Keratinocyte (primary cell): ENCODE measurements around the gene GOLGA5. TPM values are rescaled to one million over a fixed set of nuclear protein-coding genes. Genes with fewer than 3 reads are reported as not detected.
"Not testable (repeated sequence)": the region's sequence is repeated elsewhere in the genome, so short reads cannot be mapped to it uniquely, and the experiment has no call there.

Experiments used
- DNase-seq: peaks from one replicate; pipeline ENCODE4 v3.0.0-alpha.2; 2011; ENCODE audit warnings: low read depth, missing footprints, low spot score
- FAIRE-seq: peaks from 2 replicates; lab custom pipeline; 2011; peaks lifted over from hg19 to GRCh38; lab: Jason Lieb, UNC
- H2AFZ ChIP-seq: 2 replicates; pipeline ENCODE4 v1.6.0; 2012; ENCODE audit warnings: low read length, control low read depth, inconsistent platforms; ENCODE audit not compliant: control insufficient read depth
- H3K27ac ChIP-seq: 2 replicates; pipeline ENCODE4 v1.5.1; 2011; ENCODE audit warnings: low read length; ENCODE audit not compliant: control insufficient read depth, insufficient read depth
- H3K27me3 ChIP-seq: 3 replicates; pipeline ENCODE4 v1.6.0; 2011; ENCODE audit warnings: low read length; ENCODE audit not compliant: control insufficient read depth, insufficient read depth; ENCODE audit errors: extremely low read depth
- H3K36me3 ChIP-seq, 2 experiments: 2 replicates in 1 of 2; 3 replicates in 1 of 2; pipeline ENCODE4 v1.5.1; 2011; ENCODE audit warnings: low read length in 2 of 2, mild to moderate bottlenecking in 1 of 2; ENCODE audit not compliant: control insufficient read depth in 2 of 2, insufficient read depth in 2 of 2; ENCODE audit errors: extremely low read depth in 1 of 2
- H3K4me1 ChIP-seq: 3 replicates; pipeline ENCODE4 v1.5.1; 2011; ENCODE audit warnings: low read length; ENCODE audit not compliant: control insufficient read depth, insufficient read depth; ENCODE audit errors: extremely low read depth
- H3K4me2 ChIP-seq: 3 replicates; pipeline ENCODE4 v1.6.0; 2011; ENCODE audit warnings: low read depth, low read length; ENCODE audit not compliant: control insufficient read depth, insufficient read depth; ENCODE audit errors: extremely low read depth
- H3K4me3 ChIP-seq, 3 experiments: fragments of 200-600 bp in 1 of 3; sonication (generic) in 1 of 3; 2 replicates in 2 of 3; 3 replicates in 1 of 3; pipeline ENCODE4 v1.5.1; 2011 to 2016; ENCODE audit warnings: low read length in 3 of 3, mild to moderate bottlenecking in 3 of 3, control low read depth in 2 of 3, inconsistent platforms in 1 of 3, low read depth in 1 of 3, mixed read lengths in 1 of 3, mixed run types in 1 of 3, moderate library complexity in 1 of 3; ENCODE audit not compliant: control insufficient read depth in 2 of 3, insufficient read depth in 2 of 3; ENCODE audit errors: extremely low read depth in 1 of 3
- H3K79me2 ChIP-seq: 2 replicates; pipeline ENCODE4 v1.6.0; 2012; ENCODE audit warnings: low read length; ENCODE audit not compliant: control insufficient read depth, insufficient read depth
- H3K9ac ChIP-seq: 3 replicates; pipeline ENCODE4 v1.6.0; 2011; ENCODE audit warnings: low read length; ENCODE audit not compliant: control insufficient read depth, insufficient read depth; ENCODE audit errors: extremely low read depth
- H3K9me1 ChIP-seq: 3 replicates; pipeline ENCODE4 v1.6.0; 2011; ENCODE audit warnings: low read length; ENCODE audit not compliant: control insufficient read depth, insufficient read depth; ENCODE audit errors: extremely low read depth
- H3K9me3 ChIP-seq: 2 replicates; pipeline ENCODE4 v1.5.1; 2012; ENCODE audit warnings: low read depth, low read length; ENCODE audit not compliant: control insufficient read depth
- H4K20me1 ChIP-seq: 3 replicates; pipeline ENCODE4 v1.6.0; 2011; ENCODE audit warnings: low read length; ENCODE audit not compliant: control insufficient read depth, insufficient read depth; ENCODE audit errors: extremely low read depth
- CTCF ChIP-seq, 3 experiments: IDR thresholded peaks in 1 of 3; conservative IDR thresholded peaks in 1 of 3; optimal IDR thresholded peaks in 1 of 3; 2 replicates in 2 of 3; 3 replicates in 1 of 3; pipeline versions ENCODE3 to v1.5.1; 2011; ENCODE audit warnings: low read length in 3 of 3, mild to moderate bottlenecking in 3 of 3, moderate library complexity in 2 of 3, control low read depth in 1 of 3, inconsistent platforms in 1 of 3; ENCODE audit not compliant: insufficient read depth in 2 of 3; ENCODE audit errors: extremely low read depth in 1 of 3
- EZH2 ChIP-seq: IDR thresholded peaks from one replicate; pipeline ENCODE4 v1.6.1; 2012; ENCODE audit warnings: inconsistent platforms, mild to moderate bottlenecking, low read length, moderate library complexity
- dilution Hi-C: fragments of 300-500 bp; cut with MboI; formaldehyde crosslinking; loops from one replicate; pipeline ENCODE4 v1.7.0; 2020; ENCODE audit warnings: low sequenced_read_pairs; ENCODE audit not compliant: extremely low pct_ligation_motif_present
- polyA plus RNA-seq, 5 experiments: library from polyadenylated mRNA; depleted of rRNA in 3 of 5; stranded (reverse) in 3 of 5; stranded (forward) in 1 of 5; unstranded in 1 of 5; fragments of >200 nt; gene quantifications; 1 replicate in 1 of 5; 2 replicates in 3 of 5; 3 replicates in 1 of 5; pipeline versions ENCODE4 v1.2.1 to v1.2.3, GENCODE V29; 2011 to 2012; ENCODE audit warnings: missing spikeins in 2 of 5, low read depth in 1 of 5, low replicate concordance in 1 of 5

GOLGA5 gene
- polyA plus RNA-seq, 1 donor (not counting 4 experiments of a cell fraction or from before 2014, with no cell fraction given) = 37.8 TPM

- H3K4me2 ChIP-seq, H4K20me1 ChIP-seq, H3K27ac ChIP-seq, H3K9me1 ChIP-seq, H3K79me2 ChIP-seq, DNase-seq, H3K9ac ChIP-seq, H3K4me3 ChIP-seq, H3K27me3 ChIP-seq, H3K9me3 ChIP-seq, FAIRE-seq, H2AFZ ChIP-seq, H3K4me1 ChIP-seq, dilution Hi-C loops: not testable (repeated sequence)
- peaks cover 11 to 16% of the 10 kb centered on the region in 2 experiments for H3K36me3 ChIP-seq
Measured at GRCh38 chr14:92820536-92820840, 26.4 kb downstream of the GOLGA5 start.

GRCh38 chr14:92830902-92831301 is 36.8 kb downstream of the GOLGA5 start:
- Histone ChIP-seq H4K20me1 (no peaks in the 10 kb centered on the region), H2AFZ (no peak overlapping the region), H3K27me3 (no peaks in the 10 kb centered on the region), H3K9me3 (no peaks in the 10 kb centered on the region), H3K9me1 (no peaks in the 10 kb centered on the region), H3K27ac (no peak overlapping the region), H3K4me2 (no peak overlapping the region), H3K9ac (no peak overlapping the region), H3K36me3 (peaks cover 11 to 15% of the 10 kb centered on the region in 2 experiments), H3K4me1 (no peaks in the 10 kb centered on the region), H3K4me3 (no peak overlapping the region), H3K79me2 (no peaks in the 10 kb centered on the region)
- dilution Hi-C loops = no loop called here
- FAIRE-seq (no peak), DNase-seq (no peak)
- TF ChIP-seq EZH2 (no peak), CTCF (optimal IDR thresholded peaks at IDR 0.05 in 1 of 3, IDR thresholded peaks at IDR 0.05 in 1 of 3, conservative IDR thresholded peaks at IDR 0.05 in 1 of 3; ENCODE audit: extremely low read depth in 1 of 3, insufficient read depth in 2 of 3, low read length in 3 of 3) (no peak)

GRCh38 chr14:92832137-92832700 is 38.1 kb downstream of the GOLGA5 start:
- TF ChIP-seq CTCF (optimal IDR thresholded peaks at IDR 0.05 in 1 of 3, IDR thresholded peaks at IDR 0.05 in 1 of 3, conservative IDR thresholded peaks at IDR 0.05 in 1 of 3; ENCODE audit: extremely low read depth in 1 of 3, insufficient read depth in 2 of 3, low read length in 3 of 3) (no peak), EZH2 (no peak)
- Histone ChIP-seq H3K4me2 (no peak overlapping the region), H3K4me3 (no peak overlapping the region), H3K4me1 (no peaks in the 10 kb centered on the region), H3K9me3 (no peaks in the 10 kb centered on the region), H3K9ac (no peak overlapping the region), H3K79me2 (no peaks in the 10 kb centered on the region), H3K27ac (no peak overlapping the region), H3K9me1 (no peaks in the 10 kb centered on the region), H3K36me3 (peaks cover 11 to 17% of the 10 kb centered on the region in 2 experiments), H3K27me3 (no peaks in the 10 kb centered on the region), H4K20me1 (no peaks in the 10 kb centered on the region), H2AFZ (no peak overlapping the region)
- FAIRE-seq = no peak
- no peak for DNase-seq
- dilution Hi-C loops = no loop called here
